Bladder microvascular endothelial cell (primary cell): ENCODE data around the gene SIGLEC11. TPM values are rescaled to one million over a fixed set of nuclear protein-coding genes. Genes with fewer than 3 reads are reported as not detected.

Experiments used
- total RNA-seq: library from RNA; depleted of rRNA; stranded (reverse); fragments of >200 nt; gene quantifications from 2 replicates; pipeline ENCODE4 v1.2.3, GENCODE V29; 2014

The SIGLEC11 gene, protein sequence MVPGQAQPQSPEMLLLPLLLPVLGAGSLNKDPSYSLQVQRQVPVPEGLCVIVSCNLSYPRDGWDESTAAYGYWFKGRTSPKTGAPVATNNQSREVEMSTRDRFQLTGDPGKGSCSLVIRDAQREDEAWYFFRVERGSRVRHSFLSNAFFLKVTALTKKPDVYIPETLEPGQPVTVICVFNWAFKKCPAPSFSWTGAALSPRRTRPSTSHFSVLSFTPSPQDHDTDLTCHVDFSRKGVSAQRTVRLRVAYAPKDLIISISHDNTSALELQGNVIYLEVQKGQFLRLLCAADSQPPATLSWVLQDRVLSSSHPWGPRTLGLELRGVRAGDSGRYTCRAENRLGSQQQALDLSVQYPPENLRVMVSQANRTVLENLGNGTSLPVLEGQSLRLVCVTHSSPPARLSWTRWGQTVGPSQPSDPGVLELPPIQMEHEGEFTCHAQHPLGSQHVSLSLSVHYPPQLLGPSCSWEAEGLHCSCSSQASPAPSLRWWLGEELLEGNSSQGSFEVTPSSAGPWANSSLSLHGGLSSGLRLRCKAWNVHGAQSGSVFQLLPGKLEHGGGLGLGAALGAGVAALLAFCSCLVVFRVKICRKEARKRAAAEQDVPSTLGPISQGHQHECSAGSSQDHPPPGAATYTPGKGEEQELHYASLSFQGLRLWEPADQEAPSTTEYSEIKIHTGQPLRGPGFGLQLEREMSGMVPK
- total RNA-seq = not detected in 2 replicates

DNA sequence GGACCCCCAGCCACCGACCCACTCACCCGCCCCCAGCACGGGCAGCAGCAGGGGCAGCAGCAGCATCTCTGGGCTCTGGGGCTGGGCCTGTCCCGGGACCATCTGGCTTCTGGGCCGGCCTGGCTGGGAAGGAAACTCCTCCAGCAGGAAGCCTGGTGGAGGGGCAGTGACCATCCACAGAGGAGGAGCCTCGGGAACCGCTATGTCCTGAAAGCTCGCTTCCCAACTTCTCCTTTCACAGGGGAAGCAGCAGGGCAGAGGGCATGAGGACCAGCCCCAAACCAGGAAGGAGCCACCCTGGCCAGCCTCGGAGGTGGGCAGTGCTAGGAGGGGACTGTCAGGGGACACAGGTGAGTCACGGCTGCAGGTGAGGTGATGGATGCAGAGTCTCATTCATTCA, at the start of gene SIGLEC11:
Gene SIGLEC11, minus strand, starts transcription at position 193 of the 400 bp plus-strand sequence. Its CDS starts 91 bp downstream, at position 102.

DNA sequence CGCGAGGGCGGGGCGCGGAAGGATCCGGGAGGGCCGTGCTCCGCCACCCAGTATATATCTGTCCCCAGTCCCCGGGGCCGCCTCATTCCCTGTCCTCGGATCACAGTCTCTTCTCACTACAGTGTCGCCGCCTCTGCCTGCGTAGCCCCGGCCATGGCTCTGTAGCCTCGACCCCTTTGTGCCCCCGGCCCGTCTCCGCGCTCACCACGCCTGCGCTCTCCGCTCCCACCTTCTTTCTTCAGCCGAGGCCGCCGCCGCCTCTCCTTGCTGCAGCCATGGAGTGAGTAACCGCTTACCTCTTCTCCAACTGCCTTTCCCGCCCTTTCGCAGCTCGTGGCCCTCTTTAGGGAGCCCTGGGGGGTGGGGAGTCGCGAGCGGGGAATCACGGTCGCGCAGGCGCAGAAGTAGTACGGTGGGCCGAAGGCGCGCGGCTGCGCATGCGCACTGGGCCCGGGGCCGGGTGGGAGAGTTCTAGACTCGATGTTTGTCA, 31.8 kb downstream of the SIGLEC11 start, which contains the start of the genes ATF5 and NUP62:
Gene ATF5, plus strand, starts transcription at position 85 of the 490 bp plus-strand sequence. CDS start 1,646 bp downstream, outside the sequence.
Gene NUP62, minus strand, starts transcription at position 384 of the 490 bp plus-strand sequence. CDS start 19,697 bp downstream, outside the sequence.

Other genes starting within 250 kb of the SIGLEC11 start
- gene TSKS, start 197.9 kb downstream of the SIGLEC11 start, total RNA-seq = not detected in 2 replicates
- gene AP2A1, start 194.2 kb downstream of the SIGLEC11 start, total RNA-seq = 46.6 and 81.9 TPM in 2 replicates
- gene FUZ, start 147.9 kb downstream of the SIGLEC11 start, total RNA-seq = 19.3 and 20.0 TPM in 2 replicates
- 9.7 and 25.1 TPM in 2 replicates for gene MED25, start 142.9 kb downstream of the SIGLEC11 start, total RNA-seq
- 37.2 and 79.3 TPM in 2 replicates for gene PTOV1, start 110.0 kb downstream of the SIGLEC11 start, total RNA-seq
- gene PNKP, start 93.6 kb downstream of the SIGLEC11 start, total RNA-seq = 32.1 and 46.5 TPM in 2 replicates
- 6.6 and 12.7 TPM in 2 replicates for gene AKT1S1, start 83.8 kb downstream of the SIGLEC11 start, total RNA-seq
- gene TBC1D17, start 83.5 kb downstream of the SIGLEC11 start, total RNA-seq = 7.8 and 10.9 TPM in 2 replicates
- gene IL4I1, start 64.3 kb downstream of the SIGLEC11 start, total RNA-seq = 4.0 and 7.0 TPM in 2 replicates
- gene ATF5, start 32.0 kb downstream of the SIGLEC11 start, total RNA-seq = 3.4 and 5.8 TPM in 2 replicates
- 21.0 and 49.7 TPM in 2 replicates for gene NUP62, start 31.7 kb downstream of the SIGLEC11 start, total RNA-seq
- gene VRK3, start 64.2 kb upstream of the SIGLEC11 start, total RNA-seq = 15.2 and 20.6 TPM in 2 replicates
- gene ZNF473, start 64.8 kb upstream of the SIGLEC11 start, total RNA-seq = 6.2 and 7.6 TPM in 2 replicates
- not detected in 2 replicates for gene IZUMO2, start 202.1 kb upstream of the SIGLEC11 start, total RNA-seq
- 0.38 TPM in 1 of 2 replicates, not detected in the other for gene MYH14, start 242.4 kb upstream of the SIGLEC11 start, total RNA-seq